Parathyroid adenoma (tissue), 2 donors: ENCODE measurements around the gene RABGAP1.

Experiments used
- H2AFZ ChIP-seq: fragments of 300-600 bp; sonication (generic); one replicate; pipeline ENCODE4 v1.7.0; 2017; ENCODE audit warnings: antibody characterized with exemption, mild to moderate bottlenecking
- H3K27ac ChIP-seq: fragments of 300-600 bp; sonication (generic); one replicate; pipeline ENCODE4 v1.7.0; 2017
- H3K27me3 ChIP-seq: fragments of 300-600 bp; sonication (generic); one replicate; pipeline ENCODE4 v1.7.0; 2017; ENCODE audit warnings: low read length; ENCODE audit not compliant: control insufficient read depth, insufficient read depth
- H3K36me3 ChIP-seq: fragments of 300-600 bp; sonication (generic); one replicate; pipeline ENCODE4 v1.7.0; 2017; ENCODE audit warnings: low read length; ENCODE audit not compliant: control insufficient read depth, insufficient read depth
- H3K4me1 ChIP-seq: fragments of 300-600 bp; sonication (generic); one replicate; pipeline ENCODE4 v1.7.0; 2017; ENCODE audit warnings: control low read depth
- H3K4me2 ChIP-seq: fragments of 300-600 bp; sonication (generic); one replicate; pipeline ENCODE4 v1.7.0; 2017; ENCODE audit warnings: low read length
- H3K4me3 ChIP-seq: fragments of 300-600 bp; sonication (generic); one replicate; pipeline ENCODE4 v1.7.0; 2017; ENCODE audit warnings: low read depth, low read length
- H3K79me2 ChIP-seq: fragments of 300-600 bp; sonication (generic); one replicate; pipeline ENCODE4 v1.7.0; 2017; ENCODE audit warnings: control low read depth
- H3K9ac ChIP-seq: fragments of 300-600 bp; sonication (generic); one replicate; pipeline ENCODE4 v1.7.0; 2017; ENCODE audit warnings: mild to moderate bottlenecking
- H3K9me3 ChIP-seq: fragments of 300-600 bp; sonication (generic); one replicate; pipeline ENCODE4 v1.7.0; 2017; ENCODE audit warnings: low read length; ENCODE audit not compliant: control insufficient read depth
- TF ChIP-seq, protein P1 (sequence below): fragments of 300-600 bp; sonication (generic); IDR thresholded peaks from one replicate; pipeline ENCODE4 v1.7.0; 2017; ENCODE audit warnings: antibody characterized with exemption, mild to moderate bottlenecking
- donor health status: primary hyperparathyroidism.

Gene RABGAP1

DNA sequence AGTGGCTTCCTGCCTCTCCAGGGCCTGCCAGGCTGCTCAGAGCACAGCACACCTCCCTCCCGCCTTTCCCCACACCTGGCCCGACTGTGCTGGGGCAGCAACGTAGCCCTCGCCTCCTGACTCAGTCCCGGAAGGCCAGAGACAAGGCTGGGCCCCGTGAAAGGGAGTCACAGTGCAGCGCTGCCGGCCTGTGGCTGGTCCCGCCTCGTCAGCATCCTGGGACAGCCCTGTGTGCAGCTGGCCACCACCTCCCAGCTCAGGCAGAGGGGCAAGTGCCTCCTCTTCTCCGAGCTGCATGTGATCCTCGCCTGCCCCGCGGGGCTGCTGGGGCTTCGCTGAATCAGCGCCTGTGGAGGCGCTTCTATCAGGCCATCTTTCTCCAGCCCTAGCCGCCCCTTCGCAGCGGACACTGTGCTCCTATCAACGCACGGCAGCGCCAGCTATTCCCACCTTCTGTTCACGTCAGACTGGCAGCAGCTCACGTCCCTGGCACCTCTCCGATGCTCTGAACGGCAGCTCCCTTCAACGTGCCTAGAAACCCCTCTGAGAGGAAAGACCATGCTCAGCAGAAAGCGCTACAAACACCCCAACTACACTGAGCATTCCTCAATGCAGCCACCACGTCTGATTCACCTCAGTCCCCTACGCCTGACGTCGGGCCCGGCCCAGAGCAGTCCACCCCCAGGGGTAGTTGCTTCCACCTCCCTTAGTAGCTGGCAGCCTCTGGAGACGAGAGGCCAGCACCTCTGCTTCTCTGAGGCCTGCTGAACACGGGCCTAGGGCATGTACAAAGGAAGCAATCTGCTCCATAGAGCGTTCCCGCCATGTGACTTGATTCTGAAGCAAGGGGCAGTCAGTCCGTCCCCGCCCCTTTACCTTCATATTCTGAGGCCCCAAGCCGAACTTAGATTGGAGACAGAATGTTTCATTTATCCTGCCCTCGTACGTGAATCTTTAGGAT, 171.5 kb downstream of the RABGAP1 start:
- no peak overlapping the region for H3K4me2 ChIP-seq
- no peaks in the 10 kb centered on the region for H3K36me3 ChIP-seq
- TF ChIP-seq, protein P1, sequence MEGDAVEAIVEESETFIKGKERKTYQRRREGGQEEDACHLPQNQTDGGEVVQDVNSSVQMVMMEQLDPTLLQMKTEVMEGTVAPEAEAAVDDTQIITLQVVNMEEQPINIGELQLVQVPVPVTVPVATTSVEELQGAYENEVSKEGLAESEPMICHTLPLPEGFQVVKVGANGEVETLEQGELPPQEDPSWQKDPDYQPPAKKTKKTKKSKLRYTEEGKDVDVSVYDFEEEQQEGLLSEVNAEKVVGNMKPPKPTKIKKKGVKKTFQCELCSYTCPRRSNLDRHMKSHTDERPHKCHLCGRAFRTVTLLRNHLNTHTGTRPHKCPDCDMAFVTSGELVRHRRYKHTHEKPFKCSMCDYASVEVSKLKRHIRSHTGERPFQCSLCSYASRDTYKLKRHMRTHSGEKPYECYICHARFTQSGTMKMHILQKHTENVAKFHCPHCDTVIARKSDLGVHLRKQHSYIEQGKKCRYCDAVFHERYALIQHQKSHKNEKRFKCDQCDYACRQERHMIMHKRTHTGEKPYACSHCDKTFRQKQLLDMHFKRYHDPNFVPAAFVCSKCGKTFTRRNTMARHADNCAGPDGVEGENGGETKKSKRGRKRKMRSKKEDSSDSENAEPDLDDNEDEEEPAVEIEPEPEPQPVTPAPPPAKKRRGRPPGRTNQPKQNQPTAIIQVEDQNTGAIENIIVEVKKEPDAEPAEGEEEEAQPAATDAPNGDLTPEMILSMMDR: no peak

DNA sequence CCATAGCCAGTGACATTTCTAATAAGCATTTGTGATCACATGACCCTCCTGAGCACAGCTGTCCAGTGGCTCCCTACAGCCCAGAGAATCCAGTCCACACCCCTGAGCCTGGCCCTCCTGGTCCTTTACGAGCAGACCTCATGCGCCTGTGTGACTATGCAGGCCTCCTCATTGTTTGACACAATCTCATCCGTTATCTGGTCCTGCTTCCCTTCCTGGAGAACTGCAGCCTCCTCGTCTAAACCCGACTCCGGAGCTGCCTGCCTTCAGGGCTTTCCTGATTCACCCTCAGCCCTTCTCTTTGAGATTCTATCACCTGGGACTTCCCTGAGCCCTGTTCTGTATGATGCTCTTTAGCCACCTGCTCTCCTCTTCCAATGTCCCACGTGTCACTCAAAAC, 172.4 kb downstream of the RABGAP1 start:
- Histone ChIP-seq H3K4me3 (no peak overlapping the region), H3K36me3 (no peaks in the 10 kb centered on the region), H3K9ac (no peak overlapping the region), H3K4me2 (no peak overlapping the region), H3K9me3 (no peaks in the 10 kb centered on the region), H3K79me2 (no peaks in the 10 kb centered on the region), H3K4me1 (no peaks in the 10 kb centered on the region), H3K27ac (no peak overlapping the region), H3K27me3 (no peaks in the 10 kb centered on the region), H2AFZ (no peak overlapping the region)
- TF ChIP-seq, protein P1: no peak

More for the DNA sequence above, 171.5 kb downstream of the RABGAP1 start:
- H3K27ac ChIP-seq: peak overlapping the region; percentile 30
- no peaks in the 10 kb centered on the region for H3K79me2 ChIP-seq
- no peaks in the 10 kb centered on the region for H3K4me1 ChIP-seq
- no peaks in the 10 kb centered on the region for H3K9me3 ChIP-seq
- no peak overlapping the region for H3K9ac ChIP-seq
- H3K27me3 ChIP-seq: no peaks in the 10 kb centered on the region
- no peak overlapping the region for H3K4me3 ChIP-seq
- H2AFZ ChIP-seq: no peak overlapping the region

DNA sequence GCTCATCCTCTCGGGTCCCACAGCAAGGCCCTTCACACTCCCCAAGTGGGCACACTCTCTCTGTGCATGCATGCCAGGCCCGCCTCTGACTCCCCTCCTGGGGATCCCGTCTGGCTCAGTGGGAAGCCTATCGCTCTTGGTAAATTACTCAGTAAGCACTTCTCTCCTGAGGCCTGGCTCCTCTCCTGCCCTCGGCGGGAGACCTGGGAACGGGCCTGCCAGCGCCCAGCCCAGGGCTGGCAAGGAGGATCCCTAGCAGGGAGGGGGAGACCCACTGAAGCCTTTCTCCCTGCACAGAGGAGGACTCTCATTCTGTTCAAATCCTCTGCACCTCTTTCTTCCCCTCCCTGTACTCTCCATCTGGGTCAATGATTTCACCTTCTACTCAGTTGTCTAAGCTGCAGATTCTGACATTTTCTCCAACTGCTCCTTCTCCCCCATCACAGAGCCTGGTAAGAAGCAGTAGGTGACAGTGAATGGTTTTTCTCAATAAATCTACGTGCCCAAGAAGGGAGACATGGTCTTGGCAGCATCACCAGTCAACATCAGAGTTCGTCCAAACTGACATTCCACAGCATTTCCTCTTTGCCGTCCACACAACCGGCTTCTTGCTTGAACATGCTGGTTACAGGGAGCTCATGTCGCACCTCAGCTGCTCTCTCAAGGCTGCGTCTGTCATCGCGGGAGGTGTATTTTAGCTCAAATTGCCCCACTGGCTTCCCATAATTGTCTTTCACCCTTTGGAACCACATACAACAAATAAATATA, 174.5 kb downstream of the RABGAP1 start:
- H3K9me3 ChIP-seq: no peaks in the 10 kb centered on the region
- TF ChIP-seq, protein P1: no peak
- H3K79me2 ChIP-seq: no peaks in the 10 kb centered on the region
- no peak overlapping the region for H2AFZ ChIP-seq
- H3K27ac ChIP-seq: no peak overlapping the region
- no peak overlapping the region for H3K4me2 ChIP-seq
- no peaks in the 10 kb centered on the region for H3K27me3 ChIP-seq
- no peaks in the 10 kb centered on the region for H3K4me1 ChIP-seq
- no peaks in the 10 kb centered on the region for H3K36me3 ChIP-seq
- no peak overlapping the region for H3K4me3 ChIP-seq
- H3K9ac ChIP-seq: no peak overlapping the region

DNA sequence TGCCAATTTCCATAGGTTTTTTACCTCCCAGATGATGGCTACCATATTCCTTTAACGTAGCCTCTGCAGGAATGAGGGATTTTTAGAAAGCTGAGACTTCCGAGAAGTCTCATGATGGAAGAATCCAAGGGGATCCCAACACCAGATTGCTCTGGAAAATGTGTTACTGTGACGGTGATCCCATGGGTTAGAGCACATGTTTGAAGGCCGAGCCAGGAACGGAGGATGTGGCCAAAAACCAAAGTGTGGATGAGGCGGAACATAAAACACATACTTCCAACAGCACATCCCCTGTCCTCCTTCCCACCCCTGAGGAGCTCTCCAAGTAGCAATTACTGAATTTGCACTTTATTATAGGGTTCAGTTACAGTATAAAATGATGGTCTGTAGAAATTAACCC, 175.2 kb downstream of the RABGAP1 start:
- Histone ChIP-seq H3K9me3 (no peaks in the 10 kb centered on the region), H3K9ac (no peak overlapping the region), H2AFZ (no peak overlapping the region), H3K4me1 (no peaks in the 10 kb centered on the region), H3K4me3 (no peak overlapping the region), H3K36me3 (no peaks in the 10 kb centered on the region), H3K4me2 (no peak overlapping the region), H3K27ac (no peak overlapping the region), H3K79me2 (no peaks in the 10 kb centered on the region), H3K27me3 (no peaks in the 10 kb centered on the region)
- TF ChIP-seq, protein P1: no peak
